ENCODE measurements around the gene CWC27.

DNA sequence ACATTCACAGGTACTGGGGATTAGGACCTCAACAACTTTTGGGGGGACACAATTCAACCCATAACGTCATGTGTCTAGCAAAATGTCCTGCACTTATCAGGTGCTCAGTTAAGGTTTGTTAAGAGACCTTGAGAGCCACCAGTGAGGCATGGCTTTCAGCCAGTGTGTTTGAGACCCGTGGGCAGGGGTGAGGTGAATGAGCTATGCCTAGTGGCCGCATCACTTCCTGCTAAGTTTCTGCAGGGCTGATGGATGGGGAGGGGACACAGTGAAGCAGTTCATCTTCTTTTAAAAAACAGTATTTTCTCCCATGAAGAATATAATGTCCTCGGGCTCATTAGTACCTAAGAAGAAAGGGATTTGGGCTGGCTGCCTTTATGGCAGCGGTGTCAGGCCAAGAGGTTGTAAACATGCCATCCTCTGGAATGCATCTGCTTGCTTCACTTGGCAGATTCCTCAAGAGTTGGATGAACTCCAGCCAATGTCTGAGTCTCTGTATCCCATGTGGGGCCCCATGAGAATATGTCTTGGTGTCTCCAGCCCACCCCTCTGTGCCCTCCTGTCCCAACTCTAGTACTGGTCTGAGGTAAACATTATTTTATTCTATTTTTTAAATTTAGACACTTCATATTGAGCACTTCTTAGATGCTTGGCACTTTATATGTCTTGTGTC is 282.2 kb downstream of the CWC27 start:
- TF ChIP-seq POLR2A (IDR thresholded peaks at IDR 0.05; ENCODE audit: low read depth, low read length) (no peak), TAF1 (IDR thresholded peaks at IDR 0.05; ENCODE audit: borderline replicate concordance, low read depth, low read length) (no peak), POLR2AphosphoS5 (IDR thresholded peaks at IDR 0.05; ENCODE audit: low read depth, low read length) (no peak)
